Panc1 (cell line): ENCODE measurements around the gene FAAP100. TPM values are rescaled to one million over a fixed set of nuclear protein-coding genes. Genes with fewer than 3 reads are reported as not detected.

Experiments
- ATAC-seq: fragments of 200-7000 bp; cut with Tn5 transposase; 2 replicates; pipeline ENCODE4 v1.9.1; 2020; ENCODE audit warnings: mild to moderate bottlenecking, moderate library complexity
- BruUV-seq: library from RNA; stranded (reverse); fragments of 400-500 nt; replicated peaks from 2 replicates; lab custom pipeline; 2021; lab: Mats Ljungman, UMichigan
- CTCF ChIA-PET: fragments of 300-600 bp; sonication (Branson Sonifier 250); formaldehyde crosslinking; loops from one replicate; lab custom pipeline; 2022; ENCODE audit warnings: antibody characterized with exemption; lab: Charles Lee
- POLR2A ChIA-PET: fragments of 300-600 bp; sonication (Branson Sonifier 250); formaldehyde crosslinking; loops from one replicate; lab custom pipeline; 2022; ENCODE audit warnings: antibody characterized with exemption; lab: Charles Lee
- DNase-seq: peaks from one replicate; pipeline ENCODE4 v3.0.0-alpha.2; 2010; ENCODE audit warnings: low read depth, low spot score
- H3K27ac ChIP-seq: 2 replicates; pipeline ENCODE4 v1.5.1; 2011; ENCODE audit warnings: mild to moderate bottlenecking, low read length, inconsistent platforms
- H3K27me3 ChIP-seq: fragments of 200-500 bp; sonication (Bioruptor generic); 2 replicates; pipeline ENCODE4 v1.6.0; 2014; ENCODE audit warnings: low read length, inconsistent platforms; ENCODE audit not compliant: control insufficient read depth, insufficient read depth
- H3K36me3 ChIP-seq: fragments of 200-500 bp; sonication (Bioruptor generic); 2 replicates; pipeline ENCODE4 v1.5.1; 2014; ENCODE audit warnings: inconsistent platforms, mild to moderate bottlenecking, low read length, moderate library complexity; ENCODE audit not compliant: control insufficient read depth, insufficient read depth
- H3K4me1 ChIP-seq: 2 replicates; pipeline ENCODE4 v1.5.1; 2011; ENCODE audit warnings: inconsistent platforms, mild to moderate bottlenecking, low read length, moderate library complexity; ENCODE audit not compliant: control insufficient read depth, insufficient read depth
- H3K4me3 ChIP-seq, 2 experiments: 2 replicates each; pipeline ENCODE4 v1.5.1; 2011 to 2012; ENCODE audit warnings: low read depth in 2 of 2, low read length in 2 of 2, mild to moderate bottlenecking in 2 of 2, inconsistent platforms in 1 of 2, moderate library complexity in 1 of 2
- H3K9me3 ChIP-seq: fragments of 200-500 bp; sonication (Bioruptor generic); 2 replicates; pipeline ENCODE4 v1.5.1; 2014; ENCODE audit warnings: low read depth, mild to moderate bottlenecking, inconsistent platforms, low read length, moderate library complexity; ENCODE audit not compliant: control insufficient read depth, insufficient read depth
- CTCF ChIP-seq: fragments of 450-650 bp; IDR thresholded peaks from 2 replicates; pipeline ENCODE4 v1.5.1; 2017; ENCODE audit warnings: mild to moderate bottlenecking
- POLR2AphosphoS5 ChIP-seq: IDR thresholded peaks from 2 replicates; pipeline ENCODE4 v1.6.1; 2012; ENCODE audit warnings: mild to moderate bottlenecking, low read depth, low read length, moderate library complexity
- REST ChIP-seq, 2 experiments: IDR thresholded peaks; 2 replicates each; pipeline ENCODE4 v1.6.1; 2011 to 2012; ENCODE audit warnings: low read depth in 2 of 2, control low read depth in 1 of 2, low read length in 1 of 2, mild to moderate bottlenecking in 1 of 2, moderate library complexity in 1 of 2; ENCODE audit not compliant: insufficient read depth in 1 of 2
- SIN3A ChIP-seq: IDR thresholded peaks from 2 replicates; pipeline ENCODE4 v1.6.1; 2012; ENCODE audit warnings: low read depth, mild to moderate bottlenecking, low read length, moderate library complexity, borderline replicate concordance; ENCODE audit not compliant: insufficient read depth
- TCF7L2 ChIP-seq: IDR thresholded peaks from 2 replicates; pipeline ENCODE4 v1.6.1; 2011; ENCODE audit warnings: mild to moderate bottlenecking, low read depth, low read length, inconsistent platforms
- in situ Hi-C: cut with HindIII; loops from 2 replicates; pipeline ENCODE4 v1.10.0; 2016; ENCODE audit warnings: low sequenced_read_pairs, low pct_unique_long_range_greater_than_20kb
- intact Hi-C: fragments of 100-400 bp; cut with micrococcal nuclease; formaldehyde crosslinking; loops from one replicate; pipeline ENCODE4 v1.10.0; 2022; ENCODE audit not compliant: unreplicated experiment
- total RNA-seq: library from RNA; stranded (reverse); gene quantifications from one replicate; pipeline ENCODE4 v1.2.1, GENCODE V29; 2021; ENCODE audit not compliant: unreplicated experiment

The FAAP100 gene
- total RNA-seq, 1 experiment from 2014 or later: 265 TPM

- CTCF ChIA-PET: no interaction called here
- intact Hi-C loops (no loop called here), in situ Hi-C loops (no loop called here)
- BruUV-seq: no TSS peak
- no peak for DNase-seq
- Histone ChIP-seq H3K9me3 (no peaks in the 10 kb centered on the region), H3K27ac (no peak overlapping the region), H3K4me1 (peaks cover 16% of the 10 kb centered on the region), H3K36me3 (no peaks in the 10 kb centered on the region), H3K27me3 (no peaks in the 10 kb centered on the region), H3K4me3 (no peak overlapping the region)
- ATAC-seq: 0 out of 2 replicates have a peak, but pooled peaks have one; percentile 17
- TF ChIP-seq TCF7L2: no peak
- no peak for TF ChIP-seq SIN3A
- no peak for TF ChIP-seq CTCF
- TF ChIP-seq POLR2AphosphoS5: no peak
- TF ChIP-seq REST (IDR thresholded peaks at IDR 0.05; ENCODE audit: insufficient read depth in 1 of 2, low read depth in 2 of 2, low read length in 1 of 2): no peak
- POLR2A ChIA-PET: interaction anchor here (0.7 to 1.0 kb wide), 2 partner anchors 14 to 22 kb away, joined by 4 to 5 read pairs; no protein-coding TSS in a partner anchor
Measured at GRCh38 chr17:81494626-81495377, 57.4 kb downstream of the FAAP100 start.

- Histone ChIP-seq H3K4me1 (peaks cover 25% of the 10 kb centered on the region), H3K36me3 (no peaks in the 10 kb centered on the region; the same call in 1 of the 2 replicates), H3K27me3 (no peaks in the 10 kb centered on the region), H3K9me3 (no peaks in the 10 kb centered on the region), H3K27ac (no peak overlapping the region), H3K4me3 (no peak overlapping the region)
- no TSS peak for BruUV-seq
- in situ Hi-C loops (no loop called here), intact Hi-C loops (no loop called here)
- POLR2A ChIA-PET: interaction anchor here (0.6 to 1.0 kb wide), 2 partner anchors 9 to 15 kb away, joined by 5 read pairs; no protein-coding TSS in a partner anchor
- CTCF ChIA-PET: no interaction called here
- DNase-seq: no peak
- ATAC-seq: no peak
- TF ChIP-seq REST (IDR thresholded peaks at IDR 0.05; ENCODE audit: insufficient read depth in 1 of 2, low read depth in 2 of 2, low read length in 1 of 2) (no peak), CTCF (no peak), POLR2AphosphoS5 (no peak), SIN3A (no peak), TCF7L2 (no peak)
Measured at GRCh38 chr17:81493198-81494038, 58.7 kb downstream of the FAAP100 start.
